Activated B cell treated with CpG ODN at 0.5 μM for 24 hours (primary cell): ENCODE measurements around the gene AFDN. TPM values are rescaled to one million over a fixed set of nuclear protein-coding genes. Genes with fewer than 3 reads are reported as not detected.

ENCODE experiments used
- ATAC-seq: fragments of 200-7000 bp; cut with Tn5 transposase; one replicate; pipeline ENCODE4 v1.10.0; 2021; ENCODE audit warnings: low read depth, mild to moderate bottlenecking, moderate library complexity
- CTCF ChIA-PET: fragments of 350-600 bp; sonication (Branson Sonifier 250); formaldehyde crosslinking; loops from one replicate; lab custom pipeline; 2021; ENCODE audit warnings: antibody characterized with exemption; lab: Charles Lee
- POLR2A ChIA-PET: fragments of 350-600 bp; sonication (Branson Sonifier 250); formaldehyde crosslinking; loops from one replicate; lab custom pipeline; 2021; ENCODE audit warnings: antibody characterized with exemption; lab: Charles Lee
- DNase-seq: peaks from one replicate; pipeline ENCODE4 v3.0.0; 2022
- H3K27ac Mint-ChIP-seq: one replicate; pipeline ENCODE4 v1.8.0; 2020; ENCODE audit warnings: mixed read lengths
- H3K27me3 Mint-ChIP-seq: one replicate; pipeline ENCODE4 v1.8.0; 2021; ENCODE audit warnings: mixed read lengths
- H3K36me3 Mint-ChIP-seq: one replicate; pipeline ENCODE4 v1.8.0; 2021; ENCODE audit warnings: low read depth, mixed read lengths
- H3K4me1 Mint-ChIP-seq: one replicate; pipeline ENCODE4 v1.8.0; 2021; ENCODE audit warnings: mixed read lengths
- H3K4me3 Mint-ChIP-seq: one replicate; pipeline ENCODE4 v1.8.0; 2020; ENCODE audit warnings: mild to moderate bottlenecking, mixed read lengths
- H3K9me3 Mint-ChIP-seq: one replicate; pipeline ENCODE4 v1.8.0; 2020; ENCODE audit warnings: mixed read lengths
- CTCF ChIP-seq: fragments of 200-600 bp; IDR thresholded peaks from one replicate; pipeline ENCODE4 v1.8.0; 2022; ENCODE audit warnings: antibody characterized with exemption, mild to moderate bottlenecking
- intact Hi-C: fragments of 100-400 bp; cut with micrococcal nuclease; formaldehyde crosslinking; loops from one replicate; pipeline ENCODE4 v1.15.1; 2024
- total RNA-seq: library from RNA; stranded (reverse); gene quantifications from 2 replicates; pipeline ENCODE4 v1.2.3, GENCODE V29; 2022

AFDN gene
- total RNA-seq, 1 donor from 2014 or later, result 38.0 TPM

- no peaks in the 10 kb centered on the region for H3K27me3 Mint-ChIP-seq
- POLR2A ChIA-PET, result no interaction called here
Observed at GRCh38 chr6:167872538-167873210, 46.0 kb downstream of the AFDN start.

GRCh38 chr6:167877994-167878779, 51.5 kb downstream of the AFDN start:
- Mint-ChIP-seq H3K4me1 (no peaks in the 10 kb centered on the region), H3K27ac (no peak overlapping the region), H3K4me3 (no peak overlapping the region), H3K27me3 (no peaks in the 10 kb centered on the region), H3K9me3 (no peaks in the 10 kb centered on the region), H3K36me3 (peaks cover 40% of the 10 kb centered on the region)
- CTCF ChIA-PET, result no interaction called here
- TF ChIP-seq CTCF, result no peak
- intact Hi-C loops, result no loop called here
- no peak for DNase-seq
- no peak for ATAC-seq
- POLR2A ChIA-PET, result no interaction called here

More at GRCh38 chr6:167872538-167873210, 46.0 kb downstream of the AFDN start:
- Mint-ChIP-seq H3K4me3 (no peak overlapping the region), H3K9me3 (no peaks in the 10 kb centered on the region), H3K4me1 (peaks cover 10% of the 10 kb centered on the region), H3K36me3 (peaks cover 34% of the 10 kb centered on the region), H3K27ac (no peak overlapping the region)
- no peak for ATAC-seq
- intact Hi-C loops, result no loop called here
- no peak for DNase-seq
- TF ChIP-seq CTCF, result no peak
- CTCF ChIA-PET, result no interaction called here

GRCh38 chr6:167879612-167880011, 52.9 kb downstream of the AFDN start:
- ChIA-PET POLR2A (no interaction called here), CTCF (no interaction called here)
- Mint-ChIP-seq H3K27me3 (no peaks in the 10 kb centered on the region), H3K4me1 (no peaks in the 10 kb centered on the region), H3K9me3 (no peaks in the 10 kb centered on the region), H3K27ac (no peak overlapping the region), H3K4me3 (no peak overlapping the region), H3K36me3 (peaks cover 47% of the 10 kb centered on the region)
- DNase-seq (no peak), ATAC-seq (no peak)
- no peak for TF ChIP-seq CTCF
- intact Hi-C loops, result no loop called here

- H3K27ac Mint-ChIP-seq, result no peak overlapping the region
- no peak for DNase-seq
- intact Hi-C loops, result no loop called here
- ChIA-PET POLR2A (no interaction called here), CTCF (no interaction called here)
- H3K27me3 Mint-ChIP-seq, result no peaks in the 10 kb centered on the region
- ATAC-seq, result no peak
- TF ChIP-seq CTCF, result no peak
- no peaks in the 10 kb centered on the region for H3K9me3 Mint-ChIP-seq
- H3K4me3 Mint-ChIP-seq, result no peak overlapping the region
- H3K4me1 Mint-ChIP-seq, result no peaks in the 10 kb centered on the region
- peaks cover 42% of the 10 kb centered on the region for H3K36me3 Mint-ChIP-seq
Observed at GRCh38 chr6:167881327-167881726, 54.6 kb downstream of the AFDN start.

GRCh38 chr6:167882244-167882643, 55.5 kb downstream of the AFDN start:
- Mint-ChIP-seq H3K4me3 (no peak overlapping the region), H3K27me3 (no peaks in the 10 kb centered on the region), H3K36me3 (peaks cover 39% of the 10 kb centered on the region), H3K27ac (no peak overlapping the region), H3K9me3 (no peaks in the 10 kb centered on the region), H3K4me1 (no peaks in the 10 kb centered on the region)
- ATAC-seq, result no peak
- POLR2A ChIA-PET, result no interaction called here
- no peak for TF ChIP-seq CTCF
- no peak for DNase-seq
- CTCF ChIA-PET, result no interaction called here
- intact Hi-C loops, result no loop called here
